ENCODE measurements around the gene TMEM89. TPM values are rescaled to one million over a fixed set of nuclear protein-coding genes. Genes with fewer than 3 reads are reported as not detected.
A peak's percentile ranks its signal among the peaks of the same experiment; 100 is the strongest.

TMEM89 gene
- total and polyA plus RNA-seq, 2 of the 13 experiments (the other 11 are each of a cell fraction or from before 2014, with no cell fraction given) = 0.31 to 0.59 TPM

DNA sequence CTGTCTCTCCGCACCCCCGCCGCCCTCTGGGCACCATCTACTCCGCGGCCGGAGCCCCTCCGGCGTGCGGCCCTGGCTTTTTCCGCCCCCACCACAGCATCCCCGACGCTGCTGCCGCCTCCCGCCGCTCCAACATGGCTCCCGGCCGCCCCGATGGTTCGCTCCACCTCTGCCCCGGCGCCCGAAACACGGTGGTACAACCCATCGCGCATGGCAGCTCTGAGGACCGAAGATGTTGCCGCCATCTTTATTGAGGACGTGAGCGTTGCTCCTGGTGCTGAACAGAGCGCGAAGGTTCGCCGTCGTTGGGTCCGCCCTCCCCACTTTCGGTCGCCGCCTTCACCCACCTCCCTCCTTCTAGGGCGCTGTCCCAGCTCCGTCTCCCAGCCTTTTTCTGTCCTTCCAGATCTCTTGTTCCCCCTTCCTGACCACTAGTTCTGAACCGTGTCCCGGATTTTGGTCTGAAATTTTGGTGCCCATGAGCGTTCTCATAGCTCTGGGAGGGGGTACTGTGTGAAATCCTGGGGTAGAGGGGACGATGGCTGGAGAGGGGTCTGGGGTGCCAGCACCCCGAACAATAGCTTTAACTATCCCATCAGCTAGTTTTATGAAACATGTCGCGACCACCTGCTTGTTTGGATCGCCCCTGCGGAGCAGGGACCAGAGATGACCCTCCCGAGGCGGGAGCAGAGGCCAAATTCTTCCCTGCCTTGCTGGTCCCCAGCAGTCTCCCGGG, 41.4 kb upstream of the TMEM89 start, which contains the start of gene CELSR3 (continued):
- TF ChIP-seq ZSCAN22 (CRISPR knock-in tag; IDR thresholded peaks at IDR 0.05) (no peak), ZNF317 (CRISPR knock-in tag; IDR thresholded peaks at IDR 0.05) (no peak), GTF2F1 (IDR thresholded peaks at IDR 0.05; ENCODE audit: low read length) (no peak), GTF3A (CRISPR knock-in tag; conservative IDR thresholded peaks at IDR 0.05) (no peak), NFYC (CRISPR knock-in tag; IDR thresholded peaks at IDR 0.05) (no peak), POLR2AphosphoS5 (IDR thresholded peaks at IDR 0.05; ENCODE audit: low read depth, low read length) (peak; percentile 44), MAZ (IDR thresholded peaks at IDR 0.05; ENCODE audit: borderline replicate concordance, low read depth, low read length) (no peak), MAZ (CRISPR knock-in tag; IDR thresholded peaks at IDR 0.05; ENCODE audit: low read depth) (no peak), RFXANK (CRISPR knock-in tag; IDR thresholded peaks at IDR 0.05) (no peak)
- TF ChIP-seq, protein P1, sequence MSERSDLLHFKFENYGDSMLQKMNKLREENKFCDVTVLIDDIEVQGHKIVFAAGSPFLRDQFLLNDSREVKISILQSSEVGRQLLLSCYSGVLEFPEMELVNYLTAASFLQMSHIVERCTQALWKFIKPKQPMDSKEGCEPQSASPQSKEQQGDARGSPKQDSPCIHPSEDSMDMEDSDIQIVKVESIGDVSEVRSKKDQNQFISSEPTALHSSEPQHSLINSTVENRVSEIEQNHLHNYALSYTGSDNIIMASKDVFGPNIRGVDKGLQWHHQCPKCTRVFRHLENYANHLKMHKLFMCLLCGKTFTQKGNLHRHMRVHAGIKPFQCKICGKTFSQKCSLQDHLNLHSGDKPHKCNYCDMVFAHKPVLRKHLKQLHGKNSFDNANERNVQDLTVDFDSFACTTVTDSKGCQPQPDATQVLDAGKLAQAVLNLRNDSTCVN (CRISPR knock-in tag; IDR thresholded peaks at IDR 0.05; ENCODE audit: borderline replicate concordance) = no peak
- TF ChIP-seq, protein P2, sequence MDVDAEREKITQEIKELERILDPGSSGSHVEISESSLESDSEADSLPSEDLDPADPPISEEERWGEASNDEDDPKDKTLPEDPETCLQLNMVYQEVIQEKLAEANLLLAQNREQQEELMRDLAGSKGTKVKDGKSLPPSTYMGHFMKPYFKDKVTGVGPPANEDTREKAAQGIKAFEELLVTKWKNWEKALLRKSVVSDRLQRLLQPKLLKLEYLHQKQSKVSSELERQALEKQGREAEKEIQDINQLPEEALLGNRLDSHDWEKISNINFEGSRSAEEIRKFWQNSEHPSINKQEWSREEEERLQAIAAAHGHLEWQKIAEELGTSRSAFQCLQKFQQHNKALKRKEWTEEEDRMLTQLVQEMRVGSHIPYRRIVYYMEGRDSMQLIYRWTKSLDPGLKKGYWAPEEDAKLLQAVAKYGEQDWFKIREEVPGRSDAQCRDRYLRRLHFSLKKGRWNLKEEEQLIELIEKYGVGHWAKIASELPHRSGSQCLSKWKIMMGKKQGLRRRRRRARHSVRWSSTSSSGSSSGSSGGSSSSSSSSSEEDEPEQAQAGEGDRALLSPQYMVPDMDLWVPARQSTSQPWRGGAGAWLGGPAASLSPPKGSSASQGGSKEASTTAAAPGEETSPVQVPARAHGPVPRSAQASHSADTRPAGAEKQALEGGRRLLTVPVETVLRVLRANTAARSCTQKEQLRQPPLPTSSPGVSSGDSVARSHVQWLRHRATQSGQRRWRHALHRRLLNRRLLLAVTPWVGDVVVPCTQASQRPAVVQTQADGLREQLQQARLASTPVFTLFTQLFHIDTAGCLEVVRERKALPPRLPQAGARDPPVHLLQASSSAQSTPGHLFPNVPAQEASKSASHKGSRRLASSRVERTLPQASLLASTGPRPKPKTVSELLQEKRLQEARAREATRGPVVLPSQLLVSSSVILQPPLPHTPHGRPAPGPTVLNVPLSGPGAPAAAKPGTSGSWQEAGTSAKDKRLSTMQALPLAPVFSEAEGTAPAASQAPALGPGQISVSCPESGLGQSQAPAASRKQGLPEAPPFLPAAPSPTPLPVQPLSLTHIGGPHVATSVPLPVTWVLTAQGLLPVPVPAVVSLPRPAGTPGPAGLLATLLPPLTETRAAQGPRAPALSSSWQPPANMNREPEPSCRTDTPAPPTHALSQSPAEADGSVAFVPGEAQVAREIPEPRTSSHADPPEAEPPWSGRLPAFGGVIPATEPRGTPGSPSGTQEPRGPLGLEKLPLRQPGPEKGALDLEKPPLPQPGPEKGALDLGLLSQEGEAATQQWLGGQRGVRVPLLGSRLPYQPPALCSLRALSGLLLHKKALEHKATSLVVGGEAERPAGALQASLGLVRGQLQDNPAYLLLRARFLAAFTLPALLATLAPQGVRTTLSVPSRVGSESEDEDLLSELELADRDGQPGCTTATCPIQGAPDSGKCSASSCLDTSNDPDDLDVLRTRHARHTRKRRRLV (CRISPR knock-in tag; IDR thresholded peaks at IDR 0.05) = no peak
- TF ChIP-seq, protein P3, sequence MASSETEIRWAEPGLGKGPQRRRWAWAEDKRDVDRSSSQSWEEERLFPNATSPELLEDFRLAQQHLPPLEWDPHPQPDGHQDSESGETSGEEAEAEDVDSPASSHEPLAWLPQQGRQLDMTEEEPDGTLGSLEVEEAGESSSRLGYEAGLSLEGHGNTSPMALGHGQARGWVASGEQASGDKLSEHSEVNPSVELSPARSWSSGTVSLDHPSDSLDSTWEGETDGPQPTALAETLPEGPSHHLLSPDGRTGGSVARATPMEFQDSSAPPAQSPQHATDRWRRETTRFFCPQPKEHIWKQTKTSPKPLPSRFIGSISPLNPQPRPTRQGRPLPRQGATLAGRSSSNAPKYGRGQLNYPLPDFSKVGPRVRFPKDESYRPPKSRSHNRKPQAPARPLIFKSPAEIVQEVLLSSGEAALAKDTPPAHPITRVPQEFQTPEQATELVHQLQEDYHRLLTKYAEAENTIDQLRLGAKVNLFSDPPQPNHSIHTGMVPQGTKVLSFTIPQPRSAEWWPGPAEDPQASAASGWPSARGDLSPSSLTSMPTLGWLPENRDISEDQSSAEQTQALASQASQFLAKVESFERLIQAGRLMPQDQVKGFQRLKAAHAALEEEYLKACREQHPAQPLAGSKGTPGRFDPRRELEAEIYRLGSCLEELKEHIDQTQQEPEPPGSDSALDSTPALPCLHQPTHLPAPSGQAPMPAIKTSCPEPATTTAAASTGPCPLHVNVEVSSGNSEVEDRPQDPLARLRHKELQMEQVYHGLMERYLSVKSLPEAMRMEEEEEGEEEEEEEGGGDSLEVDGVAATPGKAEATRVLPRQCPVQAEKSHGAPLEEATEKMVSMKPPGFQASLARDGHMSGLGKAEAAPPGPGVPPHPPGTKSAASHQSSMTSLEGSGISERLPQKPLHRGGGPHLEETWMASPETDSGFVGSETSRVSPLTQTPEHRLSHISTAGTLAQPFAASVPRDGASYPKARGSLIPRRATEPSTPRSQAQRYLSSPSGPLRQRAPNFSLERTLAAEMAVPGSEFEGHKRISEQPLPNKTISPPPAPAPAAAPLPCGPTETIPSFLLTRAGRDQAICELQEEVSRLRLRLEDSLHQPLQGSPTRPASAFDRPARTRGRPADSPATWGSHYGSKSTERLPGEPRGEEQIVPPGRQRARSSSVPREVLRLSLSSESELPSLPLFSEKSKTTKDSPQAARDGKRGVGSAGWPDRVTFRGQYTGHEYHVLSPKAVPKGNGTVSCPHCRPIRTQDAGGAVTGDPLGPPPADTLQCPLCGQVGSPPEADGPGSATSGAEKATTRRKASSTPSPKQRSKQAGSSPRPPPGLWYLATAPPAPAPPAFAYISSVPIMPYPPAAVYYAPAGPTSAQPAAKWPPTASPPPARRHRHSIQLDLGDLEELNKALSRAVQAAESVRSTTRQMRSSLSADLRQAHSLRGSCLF (CRISPR knock-in tag; IDR thresholded peaks at IDR 0.05; ENCODE audit: borderline replicate concordance) = no peak
- TF ChIP-seq, protein P4, sequence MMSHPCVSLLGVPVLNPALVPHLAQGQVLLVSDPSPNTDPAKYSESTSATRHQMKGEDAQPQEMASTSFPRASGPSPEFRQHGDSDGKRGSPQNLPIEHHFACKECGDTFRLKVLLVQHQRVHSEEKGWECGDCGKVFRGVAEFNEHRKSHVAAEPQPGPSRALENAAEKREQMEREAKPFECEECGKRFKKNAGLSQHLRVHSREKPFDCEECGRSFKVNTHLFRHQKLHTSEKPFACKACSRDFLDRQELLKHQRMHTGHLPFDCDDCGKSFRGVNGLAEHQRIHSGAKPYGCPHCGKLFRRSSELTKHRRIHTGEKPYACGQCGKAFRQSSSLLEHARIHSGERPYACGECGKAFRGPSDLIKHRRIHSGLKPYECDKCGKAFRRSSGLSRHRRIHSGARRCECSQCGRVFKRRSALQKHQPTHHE (CRISPR knock-in tag; IDR thresholded peaks at IDR 0.05; ENCODE audit: borderline replicate concordance) = no peak
- TF ChIP-seq, protein P5, sequence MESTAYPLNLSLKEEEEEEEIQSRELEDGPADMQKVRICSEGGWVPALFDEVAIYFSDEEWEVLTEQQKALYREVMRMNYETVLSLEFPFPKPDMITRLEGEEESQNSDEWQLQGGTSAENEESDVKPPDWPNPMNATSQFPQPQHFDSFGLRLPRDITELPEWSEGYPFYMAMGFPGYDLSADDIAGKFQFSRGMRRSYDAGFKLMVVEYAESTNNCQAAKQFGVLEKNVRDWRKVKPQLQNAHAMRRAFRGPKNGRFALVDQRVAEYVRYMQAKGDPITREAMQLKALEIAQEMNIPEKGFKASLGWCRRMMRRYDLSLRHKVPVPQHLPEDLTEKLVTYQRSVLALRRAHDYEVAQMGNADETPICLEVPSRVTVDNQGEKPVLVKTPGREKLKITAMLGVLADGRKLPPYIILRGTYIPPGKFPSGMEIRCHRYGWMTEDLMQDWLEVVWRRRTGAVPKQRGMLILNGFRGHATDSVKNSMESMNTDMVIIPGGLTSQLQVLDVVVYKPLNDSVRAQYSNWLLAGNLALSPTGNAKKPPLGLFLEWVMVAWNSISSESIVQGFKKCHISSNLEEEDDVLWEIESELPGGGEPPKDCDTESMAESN (CRISPR knock-in tag; conservative IDR thresholded peaks at IDR 0.05) = no peak
